ENCODE results near the gene MAN1C1. TPM values are rescaled to one million over a fixed set of nuclear protein-coding genes. Genes with fewer than 3 reads are reported as not detected.
A peak's percentile ranks its signal among the peaks of the same experiment; 100 is the strongest.
"Not testable (repeated sequence)": the region's sequence is repeated elsewhere in the genome, so short reads cannot be mapped to it uniquely, and the experiment has no call there.

MAN1C1 gene
- total RNA-seq, 2 donors from 2014 or later = 8.8 to 15.3 TPM

DNA sequence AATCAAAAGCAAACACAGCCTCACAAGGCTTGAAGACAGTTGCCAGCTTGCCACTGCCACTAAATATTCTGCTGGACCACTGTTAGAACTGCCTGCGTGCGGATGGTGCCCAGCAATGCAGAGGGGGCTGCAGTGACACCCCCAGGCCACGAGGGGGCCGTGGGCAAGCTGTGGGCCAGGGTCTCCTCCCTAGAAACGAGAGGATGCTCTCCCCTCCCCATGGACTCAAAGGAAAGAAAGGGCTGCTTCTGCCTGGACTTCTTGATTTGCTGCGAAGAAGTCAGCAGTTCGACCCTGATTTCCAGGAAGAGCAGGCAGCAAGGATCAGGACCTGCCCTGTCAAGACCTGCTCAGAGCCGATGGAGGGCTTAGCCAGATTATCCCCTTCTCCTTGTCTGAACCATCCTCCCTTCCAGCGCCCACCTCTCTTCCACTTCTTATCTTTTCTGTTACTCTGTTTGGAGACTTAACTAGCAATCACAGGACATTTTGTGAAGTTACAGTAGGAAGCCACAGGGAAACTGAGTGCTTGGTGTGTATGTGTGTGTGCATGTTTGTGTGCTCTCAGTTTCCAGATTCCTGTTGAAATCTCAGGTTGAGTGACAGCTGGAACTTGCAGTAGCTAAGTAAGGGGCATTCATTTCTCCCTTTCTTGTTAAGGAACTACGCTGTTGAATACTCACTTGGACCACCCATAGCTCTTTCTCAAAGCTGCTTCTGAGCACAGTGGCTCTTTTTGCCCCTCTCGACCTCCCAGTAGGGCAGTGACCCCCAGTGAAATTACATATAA lies 2.7 kb downstream of the MAN1C1 start:
- DNase-seq (ENCODE audit: low spot score in 2 of 2) (peak in 1 of 2 donors; percentile 77), ATAC-seq (peak; percentile 8)
- Mint-ChIP-seq H3K9me3 (no peaks in the 10 kb centered on the region), H3K27ac (peak overlapping the region in 1 of 2 donors; percentile 74), H3K36me3 (peaks cover 5 to 7% of the 10 kb centered on the region in 2 donors)

GRCh38 chr1:25620211-25620610 lies 3.6 kb downstream of the MAN1C1 start:
- peak in 1 of 2 donors; percentile 40 for DNase-seq (ENCODE audit: low spot score in 2 of 2)
- Mint-ChIP-seq H3K9me3 (no peaks in the 10 kb centered on the region), H3K36me3 (peaks cover 5 to 7% of the 10 kb centered on the region in 2 donors), H3K27ac (peak overlapping the region in 1 of 2 donors; percentile 74)
- peak; percentile 36 to 57 for ATAC-seq

DNA sequence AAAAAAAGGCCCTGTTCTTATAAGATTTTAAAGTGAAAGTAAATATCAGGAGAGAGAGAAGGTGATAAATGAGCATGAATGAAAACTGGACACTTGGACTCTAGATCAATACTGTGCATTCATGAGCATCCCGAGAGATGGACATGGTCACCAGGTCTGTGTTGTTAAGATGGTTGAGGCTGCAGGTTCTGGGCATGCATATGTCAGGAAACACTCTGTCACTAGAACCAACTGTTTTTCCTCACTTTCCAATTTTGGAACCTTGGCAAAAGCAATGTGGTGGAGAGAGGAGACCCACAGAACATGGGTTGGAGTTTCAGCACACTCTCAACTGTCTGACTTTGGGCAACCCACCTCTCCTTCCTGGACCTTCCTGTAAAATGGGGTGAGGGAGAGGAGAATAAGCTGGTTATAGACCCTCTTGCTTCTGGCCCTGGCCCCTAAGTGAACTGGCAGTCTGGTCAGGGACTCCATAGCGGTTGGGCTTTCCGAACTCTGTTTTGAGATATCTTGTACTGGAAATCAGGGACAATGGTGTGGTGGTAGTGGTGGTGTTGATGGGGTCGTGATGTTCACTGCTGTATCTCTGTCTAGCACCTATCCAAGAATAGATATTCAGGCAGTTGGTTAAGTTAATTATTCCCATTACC lies 4.2 kb downstream of the MAN1C1 start:
- no peak for ATAC-seq
- H3K36me3 Mint-ChIP-seq = peaks cover 5 to 7% of the 10 kb centered on the region in 2 donors
- H3K9me3 Mint-ChIP-seq = no peaks in the 10 kb centered on the region
- DNase-seq (ENCODE audit: low spot score in 2 of 2) = no peak
- H3K27ac Mint-ChIP-seq = peak overlapping the region; percentile 3 to 74

- no peak for DNase-seq (ENCODE audit: low spot score in 2 of 2)
- ATAC-seq = peak in 1 of 2 donors; percentile 59
- H3K27ac Mint-ChIP-seq = peak overlapping the region in 1 of 2 donors; percentile 74
- no peaks in the 10 kb centered on the region for H3K9me3 Mint-ChIP-seq
- peaks cover 11 to 12% of the 10 kb centered on the region in 2 donors for H3K36me3 Mint-ChIP-seq
Observed at GRCh38 chr1:25621876-25622275, 5.3 kb downstream of the MAN1C1 start.

DNA sequence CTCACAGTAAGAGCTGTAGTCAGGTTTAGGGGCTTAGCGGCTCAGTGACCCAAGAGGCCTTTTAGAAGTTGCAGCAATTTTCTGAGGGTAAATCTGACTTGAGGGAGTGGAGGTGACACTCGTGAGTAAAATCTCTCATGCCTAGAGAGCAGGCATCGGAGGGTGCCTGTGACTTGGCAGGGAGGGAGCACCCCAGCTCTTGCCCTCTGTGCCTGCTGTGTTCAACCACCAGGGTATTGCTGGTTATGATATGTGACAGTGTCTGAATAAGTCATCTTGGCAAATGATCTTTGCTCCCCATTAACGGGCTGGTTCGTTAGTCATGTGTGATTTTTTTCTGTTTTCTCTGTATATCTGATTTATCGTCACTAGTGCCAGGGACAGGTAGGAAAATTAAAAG lies 5.9 kb downstream of the MAN1C1 start:
- DNase-seq (ENCODE audit: low spot score in 2 of 2) (peak in 1 of 2 donors; percentile 46), ATAC-seq (peak; percentile 69 to 72)
- Mint-ChIP-seq H3K36me3 (peaks cover 11 to 12% of the 10 kb centered on the region in 2 donors), H3K27ac (peak overlapping the region in 1 of 2 donors; percentile 18), H3K9me3 (no peaks in the 10 kb centered on the region)

GRCh38 chr1:25623007-25623406 lies 6.4 kb downstream of the MAN1C1 start:
- Mint-ChIP-seq H3K36me3 (peaks cover 11 to 12% of the 10 kb centered on the region in 2 donors), H3K9me3 (no peaks in the 10 kb centered on the region), H3K27ac (peak overlapping the region; percentile 18 to 45)
- DNase-seq (ENCODE audit: low spot score in 2 of 2) (no peak), ATAC-seq (peak in 1 of 2 donors; percentile 13)

- H3K9me3 Mint-ChIP-seq = no peaks in the 10 kb centered on the region
- DNase-seq (ENCODE audit: low spot score in 2 of 2) (no peak), ATAC-seq (no peak)
- H3K36me3 Mint-ChIP-seq = peaks cover 5 to 12% of the 10 kb centered on the region in 2 donors
- no peak overlapping the region for H3K27ac Mint-ChIP-seq
Observed at GRCh38 chr1:25623731-25624130, 7.1 kb downstream of the MAN1C1 start.

DNA sequence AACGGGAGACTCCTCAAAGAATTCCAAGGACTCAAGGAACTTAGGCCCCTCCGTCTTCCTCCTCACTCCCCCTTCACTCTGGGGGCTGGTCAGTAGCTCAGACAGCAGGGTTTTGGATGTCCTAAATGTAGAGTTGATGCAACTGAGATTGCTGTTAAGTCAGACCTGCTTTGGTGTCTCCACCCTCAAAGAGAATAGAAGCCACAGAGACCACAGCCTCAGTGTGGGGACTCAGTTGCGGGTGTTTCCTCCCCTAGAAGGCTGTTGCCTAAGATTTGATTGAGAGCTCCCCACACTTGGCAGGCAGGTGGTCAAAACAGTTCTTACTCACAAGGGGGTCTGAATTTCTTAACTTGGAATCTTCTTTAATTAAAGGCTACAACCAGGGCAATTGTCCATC lies 7.6 kb downstream of the MAN1C1 start:
- Mint-ChIP-seq H3K36me3 (peaks cover 4 to 12% of the 10 kb centered on the region in 2 donors), H3K27ac (no peak overlapping the region), H3K9me3 (no peaks in the 10 kb centered on the region)
- ATAC-seq (peak in 1 of 2 donors; percentile 7), DNase-seq (ENCODE audit: low spot score in 2 of 2) (peak in 1 of 2 donors; percentile 43)

DNA sequence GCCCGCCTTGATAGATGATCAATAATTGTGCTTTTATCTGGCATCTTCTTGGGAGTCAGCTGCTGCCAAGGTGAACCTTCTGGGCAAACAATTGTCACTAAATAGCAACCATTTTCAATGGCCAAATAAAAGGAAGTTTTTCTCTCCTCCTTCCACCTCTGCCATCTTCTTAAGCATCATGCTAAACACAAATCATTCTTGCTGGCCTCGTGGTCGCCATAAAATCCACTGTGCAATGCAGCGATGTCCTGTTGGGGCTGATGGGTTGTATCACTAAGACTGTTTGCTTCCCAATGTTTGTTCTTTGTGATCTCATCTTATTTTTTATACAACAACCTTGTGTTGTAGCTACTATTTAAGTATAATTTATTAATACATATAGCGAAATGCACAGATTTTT lies 8.0 kb downstream of the MAN1C1 start:
- DNase-seq (ENCODE audit: low spot score in 2 of 2) = no peak
- Mint-ChIP-seq H3K27ac (no peak overlapping the region), H3K9me3 (no peaks in the 10 kb centered on the region), H3K36me3 (peaks cover 4 to 12% of the 10 kb centered on the region in 2 donors)
- no peak for ATAC-seq

DNA sequence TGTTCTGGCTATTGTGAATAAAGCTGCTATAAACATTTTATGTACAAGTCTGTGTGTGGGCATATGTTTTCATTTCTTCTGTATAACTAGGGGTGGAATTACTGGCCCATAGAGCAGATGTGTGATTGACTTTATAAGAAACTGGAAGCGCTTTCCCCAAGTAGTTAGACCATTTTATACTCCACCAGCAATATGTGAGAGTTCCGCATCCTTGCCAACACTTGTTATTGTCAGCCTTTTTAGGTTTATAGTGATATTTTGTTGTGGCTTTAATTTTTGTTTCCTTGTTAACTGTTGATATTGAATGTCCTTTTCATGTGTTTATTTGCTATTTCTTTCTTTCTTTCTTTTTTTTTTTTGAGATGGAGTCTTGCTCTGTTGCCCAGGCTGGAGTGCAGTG lies 9.4 kb downstream of the MAN1C1 start:
- Mint-ChIP-seq H3K9me3 (no peaks in the 10 kb centered on the region), H3K36me3 (peaks cover 4 to 7% of the 10 kb centered on the region in 2 donors), H3K27ac (no peak overlapping the region)
- no peak for ATAC-seq
- DNase-seq (ENCODE audit: low spot score in 2 of 2) = no peak

DNA sequence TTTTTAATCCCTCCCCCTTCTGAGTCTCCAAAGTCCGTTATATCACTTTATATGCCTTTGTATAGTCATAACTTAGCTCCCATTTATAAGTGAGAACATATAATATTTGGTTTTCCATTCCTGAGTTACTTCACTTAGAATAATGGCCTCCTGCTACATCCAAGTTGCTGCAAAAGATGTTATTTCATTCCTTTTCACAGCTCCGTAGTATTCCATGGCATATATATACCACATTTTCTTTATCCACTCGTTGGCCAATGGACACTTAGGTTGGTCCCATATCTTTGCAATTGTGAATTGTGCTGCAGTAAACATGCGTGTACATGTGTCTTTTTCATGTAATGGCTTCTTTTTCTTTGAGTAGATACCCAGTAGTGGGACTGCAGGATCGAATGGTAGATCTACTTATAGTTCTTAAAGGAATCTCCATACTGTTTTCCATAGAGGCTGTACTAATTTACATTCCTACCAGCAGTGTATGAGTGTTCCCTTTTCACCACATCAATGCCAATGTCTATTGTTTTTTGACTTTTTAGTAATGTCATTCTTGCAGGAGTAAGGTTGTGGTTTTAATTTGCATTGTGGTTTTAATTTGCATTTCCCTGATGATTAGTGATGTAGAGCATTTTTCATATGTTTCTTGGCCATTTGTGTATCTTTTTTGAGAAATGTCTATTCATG lies 12.3 kb downstream of the MAN1C1 start:
- peak; percentile 72 to 75 for ATAC-seq

GRCh38 chr1:25629836-25630235 lies 13.2 kb downstream of the MAN1C1 start:
- H3K9me3 Mint-ChIP-seq = no peaks in the 10 kb centered on the region
- ATAC-seq = peak in 1 of 2 donors; percentile 25
- H3K36me3 Mint-ChIP-seq = peaks cover 4 to 8% of the 10 kb centered on the region in 2 donors
- H3K27ac Mint-ChIP-seq = peak overlapping the region in 1 of 2 donors; percentile 18
- no peak for DNase-seq (ENCODE audit: low spot score in 2 of 2)

More for the DNA sequence above, 12.3 kb downstream of the MAN1C1 start:
- H3K27ac Mint-ChIP-seq = no peak overlapping the region
- peaks cover 4 to 7% of the 10 kb centered on the region in 2 donors for H3K36me3 Mint-ChIP-seq
- no peak for DNase-seq (ENCODE audit: low spot score in 2 of 2)
- H3K9me3 Mint-ChIP-seq = no peaks in the 10 kb centered on the region

DNA sequence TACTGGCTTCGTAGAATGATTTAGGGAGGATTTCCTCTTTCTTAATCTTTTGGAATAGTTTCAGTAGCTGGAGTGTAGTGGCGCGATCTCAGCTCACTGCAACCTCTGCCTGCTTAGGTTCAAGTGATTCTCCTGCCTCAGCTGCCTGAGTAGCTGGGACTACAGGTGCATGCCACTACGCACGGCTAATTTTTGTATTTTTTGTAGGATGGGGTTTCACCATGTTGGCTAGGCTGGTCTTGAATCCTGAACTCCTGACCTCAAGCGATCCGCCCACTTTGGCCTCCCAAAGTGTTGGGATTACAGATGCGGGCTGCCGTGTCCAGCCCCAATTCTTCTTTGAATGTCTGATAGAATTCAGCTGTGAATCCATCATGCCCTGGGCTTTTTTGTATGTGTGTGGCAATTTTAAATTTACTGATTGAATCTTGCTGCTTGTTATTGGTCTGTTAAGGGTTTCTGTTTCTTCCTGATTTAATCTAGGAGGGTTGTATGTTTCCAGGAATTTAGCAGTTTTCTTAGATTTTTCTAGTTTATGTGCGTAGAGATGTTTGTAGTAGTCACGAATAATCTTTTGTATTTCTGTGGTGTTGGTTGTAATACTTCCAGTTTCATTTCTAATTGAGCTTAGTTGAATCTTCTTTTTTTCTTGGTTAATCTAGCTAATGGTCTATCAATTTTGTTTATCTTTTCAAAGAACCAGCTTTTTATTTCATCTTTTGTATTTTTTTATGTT lies 15.3 kb downstream of the MAN1C1 start:
- H3K36me3 Mint-ChIP-seq = peaks cover 0 to 15% of the 10 kb centered on the region in 2 donors
- DNase-seq (ENCODE audit: low spot score in 2 of 2) (peak in 1 of 2 donors; percentile 25), ATAC-seq (peak; percentile 8 to 37)
- H3K27ac Mint-ChIP-seq = peak overlapping the region; percentile 44 to 64
- no peaks in the 10 kb centered on the region for H3K9me3 Mint-ChIP-seq

- no peak for ATAC-seq
- DNase-seq (ENCODE audit: low spot score in 2 of 2) = no peak
- H3K36me3 Mint-ChIP-seq = peaks cover 0 to 33% of the 10 kb centered on the region in 2 donors
- peak overlapping the region in 1 of 2 donors; percentile 64 for H3K27ac Mint-ChIP-seq
- peaks cover 0 to 4% of the 10 kb centered on the region in 2 donors for H3K9me3 Mint-ChIP-seq
Observed at GRCh38 chr1:25634066-25634465, 17.5 kb downstream of the MAN1C1 start.

DNA sequence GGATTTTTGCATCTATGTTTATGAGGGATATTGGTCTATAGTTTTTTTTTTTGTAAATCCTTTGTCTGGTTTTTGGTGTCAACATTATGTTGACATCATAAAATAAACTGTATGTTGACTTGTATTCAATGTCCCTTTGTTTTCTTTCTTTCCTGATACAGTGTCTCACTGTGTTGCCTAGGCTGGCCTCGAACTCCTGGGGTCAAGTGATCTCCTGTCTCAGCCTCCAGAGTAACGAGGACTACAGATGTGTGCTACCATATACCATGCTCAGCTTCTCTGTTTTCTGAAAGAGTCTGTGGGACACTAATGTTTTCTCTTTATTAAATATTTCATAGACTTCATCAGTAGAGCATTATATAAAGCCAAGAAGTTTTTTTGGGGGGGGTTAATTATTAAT lies 18.3 kb downstream of the MAN1C1 start:
- peaks cover 0 to 38% of the 10 kb centered on the region in 2 donors for H3K36me3 Mint-ChIP-seq
- DNase-seq (ENCODE audit: low spot score in 2 of 2) (peak in 1 of 2 donors; percentile 20), ATAC-seq (no peak)
- peaks cover 0 to 5% of the 10 kb centered on the region in 2 donors for H3K9me3 Mint-ChIP-seq
- no peak overlapping the region for H3K27ac Mint-ChIP-seq

- not testable (repeated sequence) for H3K9me3 Mint-ChIP-seq; DNase-seq (ENCODE audit: low spot score in 2 of 2); ATAC-seq
- Mint-ChIP-seq H3K27ac (peak overlapping the region in 1 of 2 donors; percentile 14), H3K36me3 (peaks cover 0 to 38% of the 10 kb centered on the region in 2 donors)
Observed at GRCh38 chr1:25636141-25636540, 19.6 kb downstream of the MAN1C1 start.

Measured in activated naive CD4-positive, alpha-beta T cell treated with anti-CD3 and anti-CD28 coated beads, Interleukin-2, amount 50 U/mL, for 72 hours (primary cell).